GM18909 (cell line): ENCODE results near the gene SH3GL1.

Experiments
- ATAC-seq: cut with Tn5 transposase; IDR thresholded peaks from one replicate; pipeline ENCODE4 v1.9.1; 2021; ENCODE audit warnings: mild to moderate bottlenecking; ENCODE audit not compliant: unreplicated experiment, poor library complexity

Gene SH3GL1

GRCh38 chr19:4400135-4400936, at the start of gene SH3GL1:
Gene SH3GL1, minus strand, starts transcription at chr19:4400547. Its CDS starts 179 bp downstream, at chr19:4400368.
- ATAC-seq: peak; percentile 57

- ATAC-seq: no peak
Observed at GRCh38 chr19:4449639-4450028, 49.3 kb upstream of the SH3GL1 start.

- ATAC-seq: no peak
Observed at GRCh38 chr19:4449022-4449638, 48.8 kb upstream of the SH3GL1 start.

GRCh38 chr19:4448147-4448985, 48.0 kb upstream of the SH3GL1 start:
- ATAC-seq: no peak

- no peak for ATAC-seq
Observed at GRCh38 chr19:4447327-4448146, 47.2 kb upstream of the SH3GL1 start.

GRCh38 chr19:4446704-4447200, 46.4 kb upstream of the SH3GL1 start:
- ATAC-seq: no peak

- no peak for ATAC-seq
Observed at GRCh38 chr19:4445963-4446703, 45.8 kb upstream of the SH3GL1 start.

- no peak for ATAC-seq
Observed at GRCh38 chr19:4444765-4445741, 44.7 kb upstream of the SH3GL1 start.

- ATAC-seq: no peak
Observed at GRCh38 chr19:4443966-4444764, 43.8 kb upstream of the SH3GL1 start.

- no peak for ATAC-seq
Observed at GRCh38 chr19:4443188-4443587, 42.8 kb upstream of the SH3GL1 start.

- ATAC-seq: no peak
Observed at GRCh38 chr19:4442819-4443146, 42.4 kb upstream of the SH3GL1 start.

- ATAC-seq: no peak
Observed at GRCh38 chr19:4441994-4442818, 41.9 kb upstream of the SH3GL1 start.

GRCh38 chr19:4439243-4439642, 38.9 kb upstream of the SH3GL1 start:
- no peak for ATAC-seq

- no peak for ATAC-seq
Observed at GRCh38 chr19:4437103-4437502, 36.8 kb upstream of the SH3GL1 start.

GRCh38 chr19:4436231-4436630, 35.9 kb upstream of the SH3GL1 start:
- ATAC-seq: no peak

- no peak for ATAC-seq
Observed at GRCh38 chr19:4434391-4434790, 34.0 kb upstream of the SH3GL1 start.
